Anterior cingulate cortex (tissue), 58 donors: ENCODE measurements around the gene SAE1.
A peak's percentile ranks its signal among the peaks of the same experiment; 100 is the strongest.

ENCODE experiments used
- DNase-seq, 58 donors: peaks; one replicate each; lab custom pipeline; 2025; lab: John Stamatoyannopoulos, UW

Gene SAE1

DNA sequence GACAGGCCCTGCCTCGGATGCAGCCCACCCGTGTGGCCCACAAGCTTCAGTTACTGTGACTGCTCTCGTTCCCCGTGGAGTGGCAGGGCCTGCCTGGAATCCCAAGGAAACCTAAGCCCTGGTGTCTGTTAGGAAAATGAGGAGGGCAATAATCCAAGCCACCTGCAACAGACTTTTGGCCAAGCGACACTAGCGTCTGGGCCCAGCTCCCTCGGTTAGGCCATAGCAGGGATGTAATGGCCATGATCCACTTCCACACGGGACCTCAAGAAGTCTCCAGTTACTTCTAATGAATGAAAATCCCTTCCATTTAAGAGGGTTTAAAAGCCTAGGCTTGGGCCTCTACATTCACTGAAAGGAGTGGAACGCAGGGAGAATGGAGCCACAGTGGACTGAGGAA, 26.0 kb upstream of the SAE1 start:
- no peak for DNase-seq

DNA sequence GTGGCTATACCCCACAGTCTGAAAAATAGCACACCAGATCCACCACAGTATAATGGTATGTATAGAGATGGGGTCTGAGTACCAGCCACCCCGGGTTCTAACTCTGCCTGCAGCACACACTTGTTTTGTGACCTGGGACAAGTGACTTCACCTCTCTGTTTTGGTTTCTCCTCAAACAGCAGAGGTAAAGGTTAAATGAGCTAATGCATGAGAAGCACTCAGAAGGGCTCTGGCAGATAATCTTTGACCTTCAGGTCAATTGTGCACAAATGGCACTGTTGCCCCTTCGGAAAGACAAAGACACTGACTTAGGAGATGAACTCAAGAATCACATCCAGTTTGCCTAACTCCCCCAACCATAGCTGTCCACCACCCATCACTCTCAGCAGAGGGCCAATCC, 24.8 kb upstream of the SAE1 start:
- DNase-seq, result no peak

DNA sequence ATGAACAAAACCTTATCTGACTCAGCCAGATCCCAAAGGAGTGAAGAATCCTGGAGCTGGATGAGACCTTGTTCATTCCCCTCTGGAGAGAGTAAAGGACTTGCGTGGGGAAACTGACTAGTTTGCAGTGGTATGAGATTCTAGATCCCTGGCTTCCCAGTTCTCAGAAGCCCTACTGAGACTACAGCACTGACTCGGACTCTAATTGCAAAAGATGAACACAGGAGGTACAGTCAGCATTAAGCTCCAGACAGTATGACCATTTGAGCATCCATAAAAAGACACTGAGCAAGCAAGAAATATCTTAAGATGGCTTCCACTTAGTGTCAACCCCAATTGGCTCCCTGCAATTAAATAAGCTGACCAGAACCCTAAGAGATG, 23.8 kb upstream of the SAE1 start:
- no peak for DNase-seq

DNA sequence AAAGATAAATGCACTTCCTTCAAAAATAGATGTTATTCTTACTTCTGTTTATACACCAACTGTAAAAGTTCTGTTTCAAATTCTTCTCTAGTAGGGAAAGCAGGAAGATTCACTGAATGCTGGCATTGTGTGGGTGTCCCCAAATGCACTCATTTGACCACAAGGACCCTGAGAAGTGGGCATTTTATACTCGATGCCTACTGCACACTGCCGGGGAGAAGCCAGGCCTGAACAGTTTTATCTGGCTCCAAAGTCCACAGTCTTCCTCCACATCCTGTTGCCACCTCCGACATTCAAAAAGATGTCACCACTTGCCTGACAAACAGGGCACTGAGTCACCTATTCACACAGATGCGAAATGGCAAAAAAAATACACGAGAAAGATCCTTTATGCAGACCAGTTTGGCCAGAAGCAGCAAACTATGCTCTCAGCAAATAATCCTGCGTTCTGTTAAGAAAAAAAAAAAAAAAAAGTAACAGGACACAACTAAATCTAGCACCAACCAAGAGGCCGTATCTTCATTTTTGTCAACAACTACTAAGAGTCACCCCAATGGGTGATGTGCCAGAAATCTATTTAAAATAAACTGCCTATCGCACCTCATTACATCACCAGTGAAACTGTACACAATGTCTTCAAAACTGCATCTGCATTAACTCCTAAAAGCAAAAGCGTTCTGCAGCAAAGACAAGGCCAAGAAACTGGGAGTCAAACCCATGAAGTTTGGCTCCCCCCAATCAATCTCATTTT, 23.3 kb upstream of the SAE1 start:
- DNase-seq, result peak in 7 of 58 donors; percentile 12 to 69 (median 19)

DNA sequence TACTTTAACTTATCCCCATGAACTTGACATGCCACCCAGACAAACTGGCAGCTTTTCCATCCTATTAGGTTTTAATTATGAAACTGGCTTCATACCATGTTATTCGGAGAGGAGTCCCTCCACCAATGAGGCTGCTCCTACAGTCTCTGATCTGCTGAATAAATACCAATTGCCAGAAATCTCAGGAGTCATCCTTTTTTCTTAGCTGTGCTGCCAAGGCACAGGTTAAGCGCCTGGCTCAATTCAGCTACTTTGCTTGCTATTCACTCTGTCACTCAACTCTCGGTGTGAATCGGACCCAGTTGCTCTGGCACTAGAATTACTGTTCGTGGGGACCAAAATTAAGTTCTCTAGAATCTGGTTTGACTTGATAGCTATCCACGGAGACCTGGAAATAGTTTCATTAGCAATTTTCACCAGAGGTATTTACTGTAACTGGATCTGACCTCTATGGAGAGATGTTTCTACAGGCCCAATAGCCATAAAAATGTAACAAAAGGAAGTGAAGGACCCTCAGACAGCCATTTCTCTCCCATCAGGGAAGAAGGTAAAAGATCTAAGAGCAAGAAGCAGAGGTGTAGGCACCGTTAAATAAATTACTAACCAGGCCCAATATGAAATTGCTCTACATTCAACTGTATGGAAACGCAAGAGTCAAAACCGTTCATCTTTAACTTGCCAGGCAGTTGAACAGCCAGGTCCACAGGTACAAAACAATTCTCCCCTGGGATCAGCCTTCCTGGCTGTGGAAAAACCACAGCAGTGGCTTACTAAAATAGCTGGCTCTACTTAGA, 22.5 kb upstream of the SAE1 start:
- peak in 3 of 58 donors; percentile 13 to 43 (median 18) for DNase-seq

DNA sequence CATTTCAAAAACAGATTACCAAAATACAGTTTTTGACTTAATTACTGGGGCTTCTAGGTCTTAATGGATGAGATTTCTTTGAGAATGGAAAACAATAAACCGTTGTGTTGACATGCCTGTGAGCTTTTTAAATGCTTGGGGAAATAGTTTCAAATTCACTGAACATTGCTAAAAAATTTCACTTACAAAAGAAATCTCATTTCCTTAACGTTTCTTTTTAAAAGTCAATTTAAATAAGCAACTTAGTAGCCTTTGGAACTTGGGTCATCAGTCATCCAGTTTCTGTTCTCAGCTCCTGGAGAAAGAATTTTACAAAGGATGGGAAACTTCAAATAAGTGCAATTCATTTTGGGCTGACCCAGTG, 21.5 kb upstream of the SAE1 start:
- no peak for DNase-seq

DNA sequence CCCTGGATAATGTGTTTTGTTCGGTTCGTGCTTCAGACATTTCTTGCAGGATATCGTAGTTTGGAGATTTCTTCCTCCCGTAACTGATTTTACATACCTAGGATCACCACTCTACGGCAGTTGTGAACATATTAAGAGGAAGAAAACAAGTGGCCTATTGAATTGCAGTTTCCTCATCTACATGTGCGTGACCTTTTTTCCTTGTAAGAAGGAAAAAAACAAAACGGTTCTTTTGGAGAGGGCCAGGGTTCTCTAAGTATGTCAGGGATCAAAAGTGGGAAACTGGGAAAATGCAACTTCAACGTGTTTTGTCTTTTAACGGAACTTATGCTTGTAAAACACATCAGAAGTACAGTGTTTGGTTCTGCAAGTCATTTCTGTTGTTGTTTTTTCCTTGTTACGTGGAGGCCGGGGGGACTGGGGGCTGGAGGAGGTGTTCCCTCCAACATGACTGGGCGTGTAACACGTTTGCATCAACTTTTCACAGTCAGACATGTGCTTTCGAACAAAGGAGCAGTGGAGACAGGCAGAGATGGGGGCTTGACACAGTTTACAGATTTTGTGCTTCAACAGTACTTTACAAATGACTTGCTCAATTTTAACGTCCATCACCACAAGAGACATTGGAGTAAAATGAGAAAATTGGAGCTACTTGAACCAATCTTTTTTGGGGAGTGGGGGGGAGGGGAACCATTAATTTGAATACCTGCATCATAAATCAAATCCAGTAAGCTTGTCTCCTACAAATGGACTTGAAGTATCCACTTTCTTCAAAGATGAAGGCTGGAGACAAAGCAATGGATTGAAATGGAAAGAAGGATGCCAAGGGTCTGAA, 20.9 kb upstream of the SAE1 start:
- peak in 8 of 58 donors; percentile 9 to 58 (median 22) for DNase-seq

DNA sequence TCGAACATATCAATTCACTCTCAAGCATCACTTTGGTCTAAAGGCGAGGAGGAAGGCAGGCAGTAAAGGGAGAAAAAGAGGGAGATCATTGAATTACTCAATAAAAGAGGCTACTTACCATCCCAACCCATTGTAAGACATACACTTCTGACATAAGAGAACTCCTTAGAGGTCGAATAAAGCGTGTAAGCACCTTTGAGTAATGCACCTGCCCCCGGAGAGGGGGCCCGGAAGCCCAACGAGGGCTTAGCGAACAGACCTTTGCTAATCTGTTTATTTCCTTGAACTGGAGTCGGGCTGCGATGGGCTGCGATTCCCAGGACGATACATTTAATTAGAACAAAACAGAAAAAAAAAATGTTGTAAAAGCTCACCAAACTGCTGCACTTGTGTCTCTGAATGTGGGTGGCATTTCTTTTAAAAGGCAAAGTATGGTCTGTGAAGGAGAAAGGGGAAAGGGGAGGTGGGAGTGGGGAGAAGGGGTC, 20.1 kb upstream of the SAE1 start:
- no peak for DNase-seq

DNA sequence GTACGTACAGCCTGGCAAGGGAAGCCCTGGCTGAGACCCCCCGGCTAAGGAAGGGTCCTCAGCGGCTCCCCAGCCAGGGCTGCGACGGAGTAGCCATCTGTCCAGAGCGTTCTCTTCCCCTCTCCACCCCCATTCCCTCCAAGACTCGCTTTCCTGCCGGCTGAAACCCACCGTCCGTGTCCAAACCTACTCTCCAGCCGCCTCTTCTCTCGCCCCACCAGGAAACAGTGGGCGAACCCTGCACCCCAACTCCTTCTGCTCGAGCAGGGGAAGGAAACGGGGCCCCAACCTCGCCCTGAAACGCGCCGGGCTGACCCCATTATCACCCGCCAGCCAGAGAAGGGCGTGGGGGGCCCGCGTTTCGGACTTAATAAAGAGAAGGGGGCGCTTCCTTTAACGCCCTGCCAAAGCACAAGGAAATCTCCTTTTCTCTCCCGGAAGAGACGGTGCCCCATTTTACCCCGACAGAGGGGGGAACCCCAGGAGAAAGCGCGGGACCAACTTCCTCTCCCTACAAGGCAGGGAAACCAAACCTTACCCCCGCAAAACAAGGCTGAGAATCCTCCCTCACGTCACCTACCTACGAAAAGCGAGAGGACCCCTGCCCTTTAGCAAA, 19.5 kb upstream of the SAE1 start:
- DNase-seq, result peak in 18 of 58 donors; percentile 15 to 56 (median 36)

DNA sequence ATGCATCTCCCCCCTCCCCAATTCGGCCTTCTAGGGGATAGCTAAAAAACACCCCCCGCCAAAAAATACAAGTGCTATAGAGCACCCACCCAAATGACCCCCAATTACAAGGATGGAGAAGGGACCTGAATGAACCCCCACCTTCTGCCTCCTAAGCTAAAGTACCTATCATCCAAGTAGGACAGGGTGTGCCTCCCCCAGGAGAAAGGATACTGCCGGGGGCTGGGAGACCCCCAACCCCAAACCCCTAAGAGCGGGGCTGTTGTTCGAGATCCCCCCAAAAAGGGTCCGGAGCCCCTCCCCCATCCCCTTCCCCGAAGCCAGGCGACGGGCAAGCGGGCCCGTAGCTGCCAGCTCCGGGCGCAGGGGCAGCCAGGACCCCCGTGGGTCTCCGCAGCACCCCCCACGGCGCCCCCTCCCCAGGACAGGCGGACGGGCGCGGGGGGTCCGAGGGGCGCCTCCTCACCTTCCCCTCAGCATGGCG, 18.9 kb upstream of the SAE1 start:
- peak in 1 of 58 donors; percentile 64 for DNase-seq

DNA sequence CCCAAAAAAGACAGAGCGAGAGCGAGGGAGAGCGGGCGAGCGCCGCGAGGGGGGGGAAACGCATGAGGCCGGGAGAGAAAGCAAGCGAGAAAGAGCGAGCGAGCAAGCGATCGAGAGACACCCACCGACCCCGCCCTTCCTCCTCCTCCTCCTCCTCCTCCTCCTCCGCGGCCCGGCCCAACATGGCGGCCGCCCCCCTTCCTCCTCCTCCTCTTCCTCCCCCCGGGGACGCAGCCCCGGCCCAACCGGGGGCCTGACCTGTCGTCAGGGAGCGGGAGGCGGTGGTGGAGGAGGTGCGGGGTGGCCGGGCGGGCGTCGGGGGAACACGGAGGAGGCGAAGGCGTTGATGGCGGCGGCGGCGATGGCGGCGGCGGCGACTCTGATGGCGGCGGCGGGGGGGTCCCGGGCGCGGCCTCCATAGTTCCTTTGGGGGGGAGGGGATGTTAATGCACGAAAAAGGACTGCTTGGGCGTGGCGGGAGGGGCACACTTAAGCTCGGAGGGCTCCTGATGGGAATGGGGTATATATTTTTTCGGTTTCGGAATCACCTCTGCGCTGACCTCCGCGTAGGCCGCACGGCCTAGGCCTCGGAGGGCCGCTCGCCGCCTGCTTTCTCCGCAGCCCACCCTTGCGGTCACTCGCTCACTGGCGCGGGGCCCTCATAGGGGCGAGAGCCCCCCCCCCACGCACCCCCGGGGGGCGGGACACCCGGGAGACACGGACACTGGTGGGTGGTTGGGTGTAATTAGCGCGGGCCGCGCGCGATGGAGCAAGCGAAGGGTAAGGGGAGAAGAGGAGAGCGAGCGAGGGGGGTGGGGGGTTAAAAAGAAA, 18.3 kb upstream of the SAE1 start:
- DNase-seq, result peak in 56 of 58 donors; percentile 50 to 91 (median 76)

DNA sequence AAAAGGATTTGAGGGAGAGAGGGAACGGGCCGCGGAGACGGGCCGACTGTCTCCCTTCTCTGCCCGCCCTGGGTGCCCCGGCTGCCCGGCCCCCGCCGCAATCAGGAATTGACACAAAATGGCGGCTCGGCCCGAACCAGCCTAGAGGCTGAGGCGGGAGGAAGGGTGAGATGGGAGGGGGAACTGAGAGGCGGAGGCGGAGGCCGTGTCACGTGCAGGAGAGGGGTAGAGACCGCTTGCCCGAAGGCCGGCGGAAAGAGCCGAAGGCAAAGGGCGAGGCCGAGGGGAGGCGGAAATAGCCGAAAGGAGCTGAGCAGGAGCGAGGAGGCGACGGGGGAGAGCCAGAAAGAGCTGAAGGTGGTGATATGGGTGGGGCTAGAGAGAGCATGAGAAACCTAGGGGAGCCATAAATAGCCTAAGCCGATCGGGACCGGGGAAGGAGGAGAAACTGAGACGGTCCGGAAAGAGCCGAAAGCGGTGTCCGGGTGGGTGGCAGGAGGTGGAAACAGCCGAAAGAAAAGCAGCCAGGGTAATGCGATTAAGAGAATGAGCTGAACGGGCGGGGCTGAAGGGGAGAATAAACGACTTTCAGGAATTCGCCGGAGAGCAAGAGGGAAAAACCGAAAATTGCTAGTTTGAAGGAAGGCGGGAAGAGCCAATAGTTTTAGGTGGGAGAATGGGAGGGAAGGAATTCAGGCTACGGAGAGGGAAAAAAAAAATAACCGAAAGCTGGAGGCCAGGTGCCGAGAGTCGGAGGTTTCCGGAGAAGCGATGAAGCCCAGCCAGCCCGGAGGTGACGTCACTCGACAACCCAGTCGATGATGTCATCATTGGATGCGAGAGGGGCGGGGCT, 17.4 kb upstream of the SAE1 start, which contains the start of gene ZC3H4:
Gene ZC3H4, minus strand, starts transcription at position 780 of the 853 bp plus-strand sequence. CDS start 1,192 bp downstream, outside the sequence.
- DNase-seq, result peak; percentile 85 to 99 (median 97)

DNA sequence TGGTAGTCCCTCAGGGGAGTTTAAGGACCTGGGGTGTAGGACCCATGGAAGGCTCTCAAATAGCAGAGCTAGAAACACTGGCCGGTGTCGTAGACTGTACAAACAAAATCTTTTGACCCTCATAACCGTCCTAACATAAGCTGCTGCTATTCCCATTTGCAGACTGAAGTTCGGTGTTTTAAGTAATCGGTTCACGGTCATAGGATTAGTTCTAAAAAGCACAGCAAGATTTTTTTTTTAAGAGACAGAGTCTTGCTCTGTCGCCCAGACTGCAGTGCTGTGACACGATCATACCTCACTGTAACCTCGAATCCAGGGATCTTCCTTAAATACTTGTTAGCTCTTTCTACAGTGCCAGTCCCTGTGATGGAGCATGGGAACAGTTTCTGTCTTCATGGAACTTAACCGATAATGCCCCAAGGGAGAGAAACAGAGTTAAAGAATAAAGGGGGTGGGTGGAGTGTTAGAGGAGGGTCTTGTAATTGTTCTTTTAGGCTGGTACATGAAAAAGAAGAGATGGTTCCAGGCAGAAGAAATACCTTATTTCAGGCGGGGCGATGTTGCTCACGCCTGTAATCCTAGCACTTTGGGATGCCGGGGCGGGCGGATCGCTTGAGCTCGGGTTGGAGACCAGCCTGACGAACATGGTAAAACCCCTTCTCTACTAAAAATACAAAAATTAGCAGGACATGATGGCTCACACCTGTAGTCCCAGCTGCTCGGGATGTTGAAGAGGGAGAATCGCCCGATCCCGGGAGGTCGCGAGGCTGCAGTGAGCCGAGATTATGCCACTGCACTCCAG, 16.6 kb upstream of the SAE1 start:
- DNase-seq, result no peak

DNA sequence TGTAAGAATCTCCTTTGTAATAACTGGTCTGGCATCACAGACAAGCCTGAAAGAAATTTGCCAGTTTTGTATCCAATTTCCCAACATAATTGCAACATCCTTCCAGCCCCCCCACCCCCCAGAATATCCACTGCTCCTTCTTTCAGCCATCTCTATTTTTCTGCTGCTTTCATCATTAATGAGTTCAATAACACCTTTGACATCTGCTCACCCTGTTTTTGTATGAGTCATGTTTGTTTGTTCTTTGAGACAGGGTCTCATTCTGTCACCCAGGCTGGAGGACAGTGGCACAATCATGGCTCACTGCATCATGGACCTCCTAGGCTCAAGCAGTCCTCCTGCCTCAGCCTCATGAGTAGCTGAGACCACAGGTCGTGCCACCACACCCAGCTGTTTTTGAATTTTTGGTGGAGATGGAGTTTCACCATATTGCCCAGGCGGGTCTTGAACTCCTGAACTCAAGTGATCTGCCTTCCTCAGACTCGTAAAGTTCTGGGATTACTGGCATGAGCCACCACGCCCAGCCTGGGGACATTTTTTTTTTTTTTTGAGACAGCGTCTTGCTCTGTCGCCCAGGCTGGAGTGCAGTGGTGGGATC, 10.1 kb upstream of the SAE1 start:
- no peak for DNase-seq

DNA sequence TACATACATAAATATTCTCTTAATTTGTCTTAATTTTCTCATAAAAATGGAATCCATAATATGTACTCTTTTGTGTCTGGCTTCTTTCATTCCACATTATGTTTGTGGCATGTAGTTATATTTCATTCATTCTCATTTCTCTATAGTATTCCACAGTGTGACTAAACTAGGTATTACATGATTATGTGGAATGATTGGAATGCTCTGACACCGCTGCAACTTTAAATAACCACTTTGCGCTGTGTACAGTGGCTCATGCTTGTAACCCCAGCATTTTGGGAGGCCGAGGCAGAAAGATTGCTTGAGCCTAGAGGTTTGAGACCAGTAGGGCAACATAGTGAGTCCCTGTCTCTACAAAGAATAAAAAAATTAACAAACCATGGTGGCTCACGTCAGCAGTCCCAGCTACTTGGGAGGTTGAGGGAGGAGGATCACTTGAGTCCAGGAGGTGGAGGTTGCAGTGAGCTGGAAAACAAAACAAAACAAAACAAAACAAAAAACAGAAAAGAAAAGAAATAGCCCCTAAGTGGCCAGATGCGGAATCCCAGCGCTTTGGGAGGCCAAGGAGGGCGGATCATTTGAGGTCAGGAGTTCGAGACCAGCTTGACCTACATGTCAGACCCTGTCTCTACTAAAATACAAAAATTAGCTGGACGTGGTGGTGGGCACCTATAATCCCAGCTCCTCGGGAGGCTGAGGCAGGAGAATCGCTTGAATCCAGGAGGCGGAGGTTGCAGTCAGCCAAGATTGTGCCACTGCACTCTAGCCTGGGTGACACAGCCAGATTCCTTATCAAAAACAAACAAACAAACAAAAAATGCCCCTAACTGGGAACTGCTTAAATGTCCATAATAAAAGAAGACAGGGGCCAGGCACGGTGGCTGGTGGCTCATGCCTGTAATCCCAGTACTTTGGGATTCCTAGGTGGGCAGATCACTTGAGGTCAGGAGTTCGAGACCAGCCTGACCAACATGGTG, 8.0 kb upstream of the SAE1 start:
- DNase-seq, result no peak

DNA sequence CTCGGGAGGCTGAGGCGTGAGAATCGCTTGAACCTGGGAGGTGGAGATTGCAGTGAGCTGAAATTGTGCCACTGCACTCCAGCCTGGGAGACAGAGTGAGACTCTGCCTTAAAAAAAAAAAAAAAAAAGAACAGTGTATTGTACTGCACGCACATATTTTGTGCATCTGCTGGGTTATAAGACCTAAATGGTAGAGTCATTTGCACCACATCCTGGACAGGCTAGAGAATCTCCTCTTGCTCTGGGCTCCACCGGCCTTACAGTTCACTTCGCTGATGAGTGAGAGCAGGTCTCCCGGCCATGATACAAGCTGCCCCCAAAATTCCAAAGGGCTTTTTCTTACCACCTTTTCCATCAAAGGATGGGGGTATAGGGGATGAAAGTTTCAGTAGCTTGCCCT, 7.2 kb upstream of the SAE1 start:
- no peak for DNase-seq
